ENCODE results near the gene MUL1. TPM values are rescaled to one million over a fixed set of nuclear protein-coding genes. Genes with fewer than 3 reads are reported as not detected.
A peak's percentile ranks its signal among the peaks of the same experiment; 100 is the strongest.

MUL1 gene
- polyA plus RNA-seq, 2 of the 4 experiments (the other 2 are of a cell fraction), result 20.0 to 24.5 TPM

- TF ChIP-seq, protein P1, sequence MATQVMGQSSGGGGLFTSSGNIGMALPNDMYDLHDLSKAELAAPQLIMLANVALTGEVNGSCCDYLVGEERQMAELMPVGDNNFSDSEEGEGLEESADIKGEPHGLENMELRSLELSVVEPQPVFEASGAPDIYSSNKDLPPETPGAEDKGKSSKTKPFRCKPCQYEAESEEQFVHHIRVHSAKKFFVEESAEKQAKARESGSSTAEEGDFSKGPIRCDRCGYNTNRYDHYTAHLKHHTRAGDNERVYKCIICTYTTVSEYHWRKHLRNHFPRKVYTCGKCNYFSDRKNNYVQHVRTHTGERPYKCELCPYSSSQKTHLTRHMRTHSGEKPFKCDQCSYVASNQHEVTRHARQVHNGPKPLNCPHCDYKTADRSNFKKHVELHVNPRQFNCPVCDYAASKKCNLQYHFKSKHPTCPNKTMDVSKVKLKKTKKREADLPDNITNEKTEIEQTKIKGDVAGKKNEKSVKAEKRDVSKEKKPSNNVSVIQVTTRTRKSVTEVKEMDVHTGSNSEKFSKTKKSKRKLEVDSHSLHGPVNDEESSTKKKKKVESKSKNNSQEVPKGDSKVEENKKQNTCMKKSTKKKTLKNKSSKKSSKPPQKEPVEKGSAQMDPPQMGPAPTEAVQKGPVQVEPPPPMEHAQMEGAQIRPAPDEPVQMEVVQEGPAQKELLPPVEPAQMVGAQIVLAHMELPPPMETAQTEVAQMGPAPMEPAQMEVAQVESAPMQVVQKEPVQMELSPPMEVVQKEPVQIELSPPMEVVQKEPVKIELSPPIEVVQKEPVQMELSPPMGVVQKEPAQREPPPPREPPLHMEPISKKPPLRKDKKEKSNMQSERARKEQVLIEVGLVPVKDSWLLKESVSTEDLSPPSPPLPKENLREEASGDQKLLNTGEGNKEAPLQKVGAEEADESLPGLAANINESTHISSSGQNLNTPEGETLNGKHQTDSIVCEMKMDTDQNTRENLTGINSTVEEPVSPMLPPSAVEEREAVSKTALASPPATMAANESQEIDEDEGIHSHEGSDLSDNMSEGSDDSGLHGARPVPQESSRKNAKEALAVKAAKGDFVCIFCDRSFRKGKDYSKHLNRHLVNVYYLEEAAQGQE (IDR thresholded peaks at IDR 0.05), result no peak
- TF ChIP-seq ZFP36 (IDR thresholded peaks at IDR 0.05; ENCODE audit: borderline replicate concordance, partially characterized antibody) (no peak), NFE2L2 (conservative IDR thresholded peaks at IDR 0.05; ENCODE audit: low read length) (no peak)
Measured at GRCh38 chr1:20495661-20496060, 12.3 kb downstream of the MUL1 start (continued).

DNA sequence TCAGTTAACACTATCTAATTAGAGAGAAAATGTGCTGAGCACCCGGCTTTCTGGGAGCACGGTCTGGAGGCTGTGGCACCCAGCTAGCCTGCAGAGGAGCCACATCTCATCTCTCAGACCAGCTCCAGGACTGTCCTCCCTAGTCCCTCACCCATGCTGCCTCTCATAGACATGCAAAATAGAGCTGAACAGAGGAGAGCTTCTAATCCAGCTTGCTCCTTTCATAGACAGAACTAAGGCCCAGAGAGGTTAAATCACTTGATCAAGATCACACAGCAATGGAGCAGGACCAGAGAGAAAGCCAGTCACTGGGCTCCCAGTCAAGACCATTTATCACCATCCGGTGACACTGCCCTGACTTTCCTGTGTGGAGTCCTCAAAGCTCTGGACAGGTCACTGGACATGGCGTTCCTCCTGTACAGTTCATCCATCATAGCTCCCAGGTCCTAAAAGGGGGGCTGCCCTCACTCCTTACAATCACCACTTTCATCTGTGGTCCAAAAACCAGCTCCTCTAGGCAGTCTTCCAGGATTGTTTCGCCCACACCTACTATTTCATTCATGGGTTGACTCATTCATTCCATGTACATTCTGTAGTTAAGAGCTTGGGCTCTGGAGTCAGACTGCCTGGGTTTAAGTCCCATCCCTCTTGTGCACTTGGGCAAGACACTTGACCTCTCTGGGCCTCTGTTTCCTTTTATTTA lies 13.2 kb downstream of the MUL1 start:
- WGBS (ENCODE audit: missing lambda C conversion rate), result 63% methylated on average over 5 of the region's 5 CpGs
- TF ChIP-seq HDAC2 (IDR thresholded peaks at IDR 0.05) (no peak), JUNB (IDR thresholded peaks at IDR 0.05) (no peak), RARB (CRISPR knock-in tag; IDR thresholded peaks at IDR 0.05) (no peak), MYC (IDR thresholded peaks at IDR 0.05; ENCODE audit: borderline replicate concordance, low read length) (no peak), KDM1A (IDR thresholded peaks at IDR 0.05; ENCODE audit: low read depth) (no peak)
- TF ChIP-seq, protein P2, sequence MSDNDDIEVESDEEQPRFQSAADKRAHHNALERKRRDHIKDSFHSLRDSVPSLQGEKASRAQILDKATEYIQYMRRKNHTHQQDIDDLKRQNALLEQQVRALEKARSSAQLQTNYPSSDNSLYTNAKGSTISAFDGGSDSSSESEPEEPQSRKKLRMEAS (IDR thresholded peaks at IDR 0.05), result no peak
- POLR2A ChIA-PET, result interaction anchor here (0.9 kb wide), 1 partner anchor 9 kb away, joined by 3 read pairs; the partner anchor contains the start of gene CAMK2N1
- CTCF ChIA-PET, result interaction anchor here (0.5 to 10.9 kb wide), 42 partner anchors 8 to 583 kb away, joined by 3 to 162 read pairs (median 6); partner anchors contain the start of genes CAMK2N1 and MUL1
- Histone ChIP-seq H3K27ac (peak overlapping the region; percentile 67 to 73; a peak in 4 of 6 replicates), H3K9me3 (no peaks in the 10 kb centered on the region), H3K4me2 (no peak overlapping the region; the same call in 2 of the 3 replicates), H3K4me3 (no peak overlapping the region), H3K4me1 (peaks cover 16% of the 10 kb centered on the region)
- FAIRE-seq (no peak), ATAC-seq (peak in 1 of 2 experiments; percentile 18; a peak in 2 of 6 replicates), DNase-seq (ENCODE audit: low read depth in 1 of 2, low spot score in 1 of 2) (no peak)

DNA sequence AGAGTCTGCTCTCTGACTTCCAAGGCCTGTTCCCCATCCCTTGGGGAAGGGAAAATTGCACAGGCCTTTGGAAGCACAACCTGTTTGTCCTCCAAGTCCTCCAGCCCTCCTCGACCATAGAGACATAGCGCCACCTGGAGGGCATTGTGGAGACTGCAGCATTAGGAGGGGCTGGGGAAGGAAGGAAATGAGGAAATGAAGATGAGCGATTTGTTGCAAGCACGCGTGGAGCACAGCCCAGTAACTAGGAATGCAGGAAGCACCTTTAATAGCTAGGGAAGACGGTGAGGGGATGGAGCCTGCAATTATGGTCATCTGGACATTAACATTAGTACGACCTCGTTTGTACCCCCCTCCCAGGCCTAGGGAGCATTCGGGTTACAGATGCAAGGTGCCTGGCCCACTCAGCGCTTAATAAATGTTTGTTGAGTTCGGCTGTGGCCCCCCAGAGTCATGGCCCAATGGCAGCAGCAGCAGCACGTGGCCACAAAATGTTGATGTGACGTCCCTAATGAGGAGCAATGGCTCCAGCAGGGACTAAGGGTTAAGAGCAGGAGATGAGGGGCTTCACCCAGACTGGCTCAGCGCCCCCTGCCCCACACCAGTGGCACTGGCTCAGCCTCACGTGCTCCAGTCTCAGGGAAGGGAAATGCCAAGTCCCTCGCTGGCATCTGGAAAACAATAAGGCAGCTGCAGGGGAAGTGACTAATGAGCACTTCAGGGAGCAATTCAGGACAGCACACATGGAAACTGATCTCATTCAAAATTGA lies 13.9 kb downstream of the MUL1 start:
- FAIRE-seq, result peak; percentile 89
- peak overlapping the region; percentile 70 for H3K4me2 ChIP-seq
- peaks cover 16% of the 10 kb centered on the region for H3K4me1 ChIP-seq
- 16% methylated on average over 16 of the region's 16 CpGs for WGBS (ENCODE audit: missing lambda C conversion rate)
- ChIA-PET POLR2A (no interaction called here), CTCF (interaction anchor here (0.5 to 10.9 kb wide), 55 partner anchors 9 to 582 kb away, joined by 3 to 162 read pairs (median 5); partner anchors contain the start of genes CAMK2N1 and MUL1)
- peak; percentile 73 to 90 for ATAC-seq
- H3K9me3 ChIP-seq, result no peaks in the 10 kb centered on the region
- H3K4me3 ChIP-seq, result no peak overlapping the region
- DNase-seq (ENCODE audit: low read depth in 1 of 2, low spot score in 1 of 2), result peak; percentile 76 to 85
- H3K27ac ChIP-seq, result peak overlapping the region; percentile 67 to 73
- TF ChIP-seq ATOH8 (CRISPR knock-in tag; IDR thresholded peaks at IDR 0.05; ENCODE audit: low read depth) (no peak), MYC (IDR thresholded peaks at IDR 0.05; ENCODE audit: borderline replicate concordance, low read length) (no peak), ZFP36 (IDR thresholded peaks at IDR 0.05; ENCODE audit: borderline replicate concordance, partially characterized antibody) (no peak), HOXA7 (CRISPR knock-in tag; IDR thresholded peaks at IDR 0.05) (no peak), FOSB (CRISPR knock-in tag; IDR thresholded peaks at IDR 0.05) (no peak), ELK1 (IDR thresholded peaks at IDR 0.05; ENCODE audit: low read depth, low read length) (no peak), RFX5 (IDR thresholded peaks at IDR 0.05) (no peak), RAD21 (conservative IDR thresholded peaks at IDR 0.05 in 1 of 2, IDR thresholded peaks at IDR 0.05 in 1 of 2) (peak; percentile 97 to 99), SREBF2 (IDR thresholded peaks at IDR 0.05) (no peak), EHF (CRISPR knock-in tag; IDR thresholded peaks at IDR 0.05) (no peak), MAFK (IDR thresholded peaks at IDR 0.05; ENCODE audit: partially characterized antibody) (no peak), ZNF302 (CRISPR knock-in tag; IDR thresholded peaks at IDR 0.05) (no peak), ESRRA (IDR thresholded peaks at IDR 0.05; ENCODE audit: borderline replicate concordance, low read length) (no peak), CBX2 (IDR thresholded peaks at IDR 0.05; ENCODE audit: borderline replicate concordance, low read depth) (no peak), SMC3 (IDR thresholded peaks at IDR 0.05) (peak; percentile 98)
- TF ChIP-seq, protein P1 (IDR thresholded peaks at IDR 0.05), result no peak

Data from A549 (cell line).